ENCODE results near the gene METRN.

The METRN gene

DNA sequence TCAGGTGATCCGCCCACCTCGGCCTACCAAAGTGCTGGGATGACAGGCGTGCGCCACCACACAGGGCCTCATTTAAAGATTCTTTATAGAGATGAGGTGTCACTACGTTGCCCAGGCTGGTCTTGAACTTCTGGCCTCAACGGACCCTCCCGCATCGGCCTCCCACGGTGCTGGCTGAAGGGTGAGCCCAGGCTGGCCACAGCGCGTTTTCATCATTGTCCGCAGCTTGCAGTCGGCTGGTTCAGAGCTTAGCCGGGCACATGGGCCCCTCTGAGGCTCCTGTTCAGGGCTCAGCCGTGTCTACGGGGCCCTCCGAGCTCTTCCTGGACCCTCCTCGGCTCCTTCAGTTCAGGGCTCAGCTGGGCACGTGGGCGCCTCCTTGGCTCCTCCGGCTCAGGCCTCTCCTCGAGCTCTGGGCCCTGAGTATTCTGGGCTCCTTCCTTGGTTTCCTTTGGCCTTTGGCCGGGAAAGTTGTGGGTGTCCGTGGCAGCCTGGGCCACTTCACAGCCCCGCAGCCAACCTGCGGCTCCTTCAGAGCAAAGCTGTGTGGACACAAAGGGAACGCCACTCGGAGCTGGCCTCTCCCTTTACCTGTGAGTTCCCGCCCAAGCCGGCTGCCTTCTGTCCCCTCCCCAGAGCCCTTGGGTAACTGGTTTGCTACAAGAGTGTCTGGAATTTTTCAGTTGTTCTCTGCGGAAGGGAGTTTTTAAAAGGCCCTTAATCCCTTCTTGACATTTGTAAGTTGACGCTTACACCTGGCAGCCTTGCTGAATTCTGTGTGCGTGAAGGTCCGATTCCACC is 44.4 kb downstream of the METRN start:
- Histone ChIP-seq H3K4me1 (ENCODE audit: control insufficient read depth, insufficient read depth, low read length) (0 out of 2 replicates have a peak, but pooled peaks cover 3% of the 10 kb centered on the region), H3K9ac (ENCODE audit: low read length) (no peak overlapping the region), H3K4me3 (ENCODE audit: low read depth, low read length) (no peak overlapping the region), H3K27ac (ENCODE audit: low read depth, low read length) (no peak overlapping the region), H3K9me3 (ENCODE audit: control insufficient read depth, insufficient read depth, low read depth, low read length) (no peaks in the 10 kb centered on the region), H3K36me3 (ENCODE audit: control insufficient read depth, insufficient read depth, low read length) (no peaks in the 10 kb centered on the region), H3K27me3 (ENCODE audit: control insufficient read depth, insufficient read depth, low read length) (no peaks in the 10 kb centered on the region)

- Histone ChIP-seq H3K4me1 (ENCODE audit: control insufficient read depth, insufficient read depth, low read length) (0 out of 2 replicates have a peak, but pooled peaks cover 3% of the 10 kb centered on the region), H3K36me3 (ENCODE audit: control insufficient read depth, insufficient read depth, low read length) (no peaks in the 10 kb centered on the region), H3K27me3 (ENCODE audit: control insufficient read depth, insufficient read depth, low read length) (no peaks in the 10 kb centered on the region), H3K9me3 (ENCODE audit: control insufficient read depth, insufficient read depth, low read depth, low read length) (no peaks in the 10 kb centered on the region), H3K27ac (ENCODE audit: low read depth, low read length) (no peak overlapping the region), H3K4me3 (ENCODE audit: low read depth, low read length) (no peak overlapping the region), H3K9ac (ENCODE audit: low read length) (no peak overlapping the region)
Observed at GRCh38 chr16:760065-760464, 45.1 kb downstream of the METRN start.

GRCh38 chr16:760545-761343 is 45.8 kb downstream of the METRN start, which contains the start of gene MSLN:
Gene MSLN, plus strand, starts transcription at chr16:760734. Its CDS starts 1,947 bp downstream, at chr16:762681.
- Histone ChIP-seq H3K36me3 (ENCODE audit: control insufficient read depth, insufficient read depth, low read length) (no peaks in the 10 kb centered on the region), H3K4me1 (ENCODE audit: control insufficient read depth, insufficient read depth, low read length) (0 out of 2 replicates have a peak, but pooled peaks cover 3% of the 10 kb centered on the region), H3K9ac (ENCODE audit: low read length) (no peak within 1 kb of the TSS), H3K27ac (ENCODE audit: low read depth, low read length) (no peak within 1 kb of the TSS), H3K4me3 (ENCODE audit: low read depth, low read length) (no peak within 1 kb of the TSS), H3K27me3 (ENCODE audit: control insufficient read depth, insufficient read depth, low read length) (no peaks in the 10 kb centered on the region), H3K9me3 (ENCODE audit: control insufficient read depth, insufficient read depth, low read depth, low read length) (no peaks in the 10 kb centered on the region)

GRCh38 chr16:761625-762513 is 47.0 kb downstream of the METRN start:
- Histone ChIP-seq H3K4me3 (ENCODE audit: low read depth, low read length) (no peak overlapping the region), H3K27ac (ENCODE audit: low read depth, low read length) (no peak overlapping the region), H3K27me3 (ENCODE audit: control insufficient read depth, insufficient read depth, low read length) (no peaks in the 10 kb centered on the region), H3K9ac (ENCODE audit: low read length) (no peak overlapping the region), H3K4me1 (ENCODE audit: control insufficient read depth, insufficient read depth, low read length) (0 out of 2 replicates have a peak, but pooled peaks cover 3% of the 10 kb centered on the region), H3K9me3 (ENCODE audit: control insufficient read depth, insufficient read depth, low read depth, low read length) (no peaks in the 10 kb centered on the region), H3K36me3 (ENCODE audit: control insufficient read depth, insufficient read depth, low read length) (no peaks in the 10 kb centered on the region)

GRCh38 chr16:762595-763268 is 47.8 kb downstream of the METRN start:
- Histone ChIP-seq H3K9me3 (ENCODE audit: control insufficient read depth, insufficient read depth, low read depth, low read length) (no peaks in the 10 kb centered on the region), H3K4me3 (ENCODE audit: low read depth, low read length) (no peak overlapping the region), H3K4me1 (ENCODE audit: control insufficient read depth, insufficient read depth, low read length) (0 out of 2 replicates have a peak, but pooled peaks cover 3% of the 10 kb centered on the region), H3K27ac (ENCODE audit: low read depth, low read length) (no peak overlapping the region), H3K36me3 (ENCODE audit: control insufficient read depth, insufficient read depth, low read length) (no peaks in the 10 kb centered on the region), H3K9ac (ENCODE audit: low read length) (no peak overlapping the region), H3K27me3 (ENCODE audit: control insufficient read depth, insufficient read depth, low read length) (no peaks in the 10 kb centered on the region)

DNA sequence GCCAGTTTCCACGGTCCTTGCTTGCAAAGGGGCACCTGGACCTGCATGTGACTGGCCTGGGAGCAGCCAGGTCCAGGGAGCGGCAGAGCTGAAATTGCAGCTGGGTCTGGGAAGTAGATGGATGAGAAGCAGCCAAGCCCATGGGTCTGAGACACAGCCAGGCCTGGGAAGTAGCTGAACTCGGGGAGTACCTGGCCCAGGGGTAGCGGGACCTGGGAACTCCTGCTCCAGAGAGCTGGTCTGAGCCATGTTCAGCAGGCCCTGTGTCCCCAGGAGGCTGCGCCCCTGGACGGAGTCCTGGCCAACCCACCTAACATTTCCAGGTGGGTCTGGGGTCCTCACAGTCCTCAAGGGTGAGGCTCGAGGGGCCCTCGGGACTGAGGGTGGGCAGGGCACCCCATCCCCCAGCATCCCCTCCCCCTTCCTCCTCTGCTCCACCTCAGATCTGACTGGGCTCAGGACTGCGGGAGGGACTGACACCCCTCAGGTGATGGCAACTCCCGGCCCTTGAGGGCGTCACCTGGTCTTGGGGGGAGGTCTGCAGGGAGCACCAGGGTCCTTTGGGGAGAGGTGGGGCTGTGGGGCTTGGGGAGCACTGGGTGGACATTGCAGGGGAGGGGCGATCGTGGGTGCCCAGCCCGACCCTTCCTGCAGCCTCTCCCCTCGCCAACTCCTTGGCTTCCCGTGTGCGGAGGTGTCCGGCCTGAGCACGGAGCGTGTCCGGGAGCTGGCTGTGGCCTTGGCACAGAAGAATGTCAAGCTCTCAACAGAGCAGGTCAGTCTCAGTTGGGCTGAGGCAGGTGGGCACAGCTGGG is 48.7 kb downstream of the METRN start:
- Histone ChIP-seq H3K4me3 (ENCODE audit: low read depth, low read length) (no peak overlapping the region), H3K4me1 (ENCODE audit: control insufficient read depth, insufficient read depth, low read length) (0 out of 2 replicates have a peak, but pooled peaks cover 3% of the 10 kb centered on the region), H3K9ac (ENCODE audit: low read length) (no peak overlapping the region), H3K27me3 (ENCODE audit: control insufficient read depth, insufficient read depth, low read length) (no peaks in the 10 kb centered on the region), H3K27ac (ENCODE audit: low read depth, low read length) (no peak overlapping the region), H3K9me3 (ENCODE audit: control insufficient read depth, insufficient read depth, low read depth, low read length) (no peaks in the 10 kb centered on the region), H3K36me3 (ENCODE audit: control insufficient read depth, insufficient read depth, low read length) (no peaks in the 10 kb centered on the region)

GRCh38 chr16:764184-764750 is 49.3 kb downstream of the METRN start:
- Histone ChIP-seq H3K36me3 (ENCODE audit: control insufficient read depth, insufficient read depth, low read length) (no peaks in the 10 kb centered on the region), H3K4me1 (ENCODE audit: control insufficient read depth, insufficient read depth, low read length) (peaks cover 3% of the 10 kb centered on the region; the same call in 1 of the 2 replicates), H3K9me3 (ENCODE audit: control insufficient read depth, insufficient read depth, low read depth, low read length) (no peaks in the 10 kb centered on the region), H3K27me3 (ENCODE audit: control insufficient read depth, insufficient read depth, low read length) (no peaks in the 10 kb centered on the region), H3K9ac (ENCODE audit: low read length) (no peak overlapping the region), H3K4me3 (ENCODE audit: low read depth, low read length) (no peak overlapping the region), H3K27ac (ENCODE audit: low read depth, low read length) (no peak overlapping the region)

DNA sequence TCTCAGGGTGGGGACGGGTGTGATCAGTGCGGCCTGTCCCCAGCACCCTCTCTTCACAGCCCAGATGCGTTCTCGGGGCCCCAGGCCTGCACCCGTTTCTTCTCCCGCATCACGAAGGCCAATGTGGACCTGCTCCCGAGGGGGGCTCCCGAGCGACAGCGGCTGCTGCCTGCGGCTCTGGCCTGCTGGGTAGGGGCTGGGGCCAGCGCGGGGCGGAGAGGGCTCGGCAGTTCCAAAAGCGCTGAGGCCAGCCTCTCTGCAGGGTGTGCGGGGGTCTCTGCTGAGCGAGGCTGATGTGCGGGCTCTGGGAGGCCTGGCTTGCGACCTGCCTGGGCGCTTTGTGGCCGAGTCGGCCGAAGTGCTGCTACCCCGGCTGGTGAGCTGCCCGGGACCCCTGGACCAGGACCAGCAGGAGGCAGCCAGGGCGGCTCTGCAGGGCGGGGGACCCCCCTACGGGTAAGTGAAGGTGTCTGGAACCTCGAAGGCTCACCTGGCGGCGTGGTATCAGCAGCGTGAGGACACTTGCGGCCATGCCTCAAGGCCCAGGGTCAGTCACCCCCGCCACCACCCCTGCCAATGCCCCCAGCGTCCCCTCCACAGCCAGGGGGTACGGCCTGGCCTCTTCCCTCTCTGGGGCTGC is 50.0 kb downstream of the METRN start:
- Histone ChIP-seq H3K27me3 (ENCODE audit: control insufficient read depth, insufficient read depth, low read length) (no peaks in the 10 kb centered on the region), H3K9ac (ENCODE audit: low read length) (no peak overlapping the region), H3K27ac (ENCODE audit: low read depth, low read length) (no peak overlapping the region), H3K4me1 (ENCODE audit: control insufficient read depth, insufficient read depth, low read length) (peaks cover 3% of the 10 kb centered on the region; the same call in 1 of the 2 replicates), H3K36me3 (ENCODE audit: control insufficient read depth, insufficient read depth, low read length) (no peaks in the 10 kb centered on the region), H3K4me3 (ENCODE audit: low read depth, low read length) (no peak overlapping the region), H3K9me3 (ENCODE audit: control insufficient read depth, insufficient read depth, low read depth, low read length) (no peaks in the 10 kb centered on the region)

GRCh38 chr16:765488-765865 is 50.6 kb downstream of the METRN start:
- no peak overlapping the region for H3K27ac ChIP-seq (ENCODE audit: low read depth, low read length)
- peaks cover 2% of the 10 kb centered on the region; the same call in 1 of the 2 replicates for H3K4me1 ChIP-seq (ENCODE audit: control insufficient read depth, insufficient read depth, low read length)
- no peaks in the 10 kb centered on the region for H3K27me3 ChIP-seq (ENCODE audit: control insufficient read depth, insufficient read depth, low read length)
- H3K9me3 ChIP-seq (ENCODE audit: control insufficient read depth, insufficient read depth, low read depth, low read length), result no peaks in the 10 kb centered on the region
- no peak overlapping the region for H3K9ac ChIP-seq (ENCODE audit: low read length)
- no peak overlapping the region for H3K4me3 ChIP-seq (ENCODE audit: low read depth, low read length)
- H3K36me3 ChIP-seq (ENCODE audit: control insufficient read depth, insufficient read depth, low read length), result no peaks in the 10 kb centered on the region

Measured in HUES6 (cell line).